ENCODE results near the gene TGM3.

The TGM3 gene

DNA sequence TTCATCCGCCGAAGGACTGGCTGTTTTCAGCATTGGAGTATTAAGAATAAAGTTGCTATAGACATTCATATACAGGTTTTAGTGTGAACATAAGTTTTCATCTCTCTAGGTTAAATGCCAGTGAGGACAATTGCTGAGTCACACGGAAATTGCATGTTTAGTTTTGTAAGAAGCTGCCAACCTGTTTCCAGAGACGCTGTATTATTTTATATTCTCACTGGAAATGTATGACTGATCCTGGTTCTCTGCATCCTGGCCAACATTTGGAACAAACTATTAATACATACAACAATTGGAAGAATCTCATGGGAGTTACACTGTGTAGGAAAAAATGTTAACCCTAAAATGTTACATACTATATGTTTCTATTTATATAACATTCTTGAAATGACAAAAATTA, 68.2 kb downstream of the TGM3 start:
- Histone ChIP-seq H3K27me3 (ENCODE audit: insufficient read depth, poor library complexity, severe bottlenecking) (peaks cover 3% of the 10 kb centered on the region), H3K27ac (replicated peaks) (no peak overlapping the region)

DNA sequence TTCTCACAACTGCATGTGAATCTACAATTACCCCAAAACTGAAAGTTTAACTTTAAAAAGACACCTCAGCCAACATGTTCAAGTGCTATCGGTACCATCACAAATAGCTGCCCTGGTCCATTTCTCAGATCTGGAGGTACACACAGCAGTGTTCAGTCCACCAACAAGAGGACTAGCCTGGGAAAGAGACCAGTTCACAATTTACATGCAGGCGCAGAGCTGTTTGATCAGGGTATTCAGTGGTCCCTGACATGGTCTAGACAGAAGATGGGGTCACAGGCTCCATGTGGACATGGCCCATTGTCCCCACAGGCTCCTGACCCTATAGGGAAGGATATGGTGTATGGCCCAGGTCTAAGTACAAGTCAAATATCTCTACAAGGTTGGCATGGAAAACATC, 69.3 kb downstream of the TGM3 start:
- TF ChIP-seq, protein P1, sequence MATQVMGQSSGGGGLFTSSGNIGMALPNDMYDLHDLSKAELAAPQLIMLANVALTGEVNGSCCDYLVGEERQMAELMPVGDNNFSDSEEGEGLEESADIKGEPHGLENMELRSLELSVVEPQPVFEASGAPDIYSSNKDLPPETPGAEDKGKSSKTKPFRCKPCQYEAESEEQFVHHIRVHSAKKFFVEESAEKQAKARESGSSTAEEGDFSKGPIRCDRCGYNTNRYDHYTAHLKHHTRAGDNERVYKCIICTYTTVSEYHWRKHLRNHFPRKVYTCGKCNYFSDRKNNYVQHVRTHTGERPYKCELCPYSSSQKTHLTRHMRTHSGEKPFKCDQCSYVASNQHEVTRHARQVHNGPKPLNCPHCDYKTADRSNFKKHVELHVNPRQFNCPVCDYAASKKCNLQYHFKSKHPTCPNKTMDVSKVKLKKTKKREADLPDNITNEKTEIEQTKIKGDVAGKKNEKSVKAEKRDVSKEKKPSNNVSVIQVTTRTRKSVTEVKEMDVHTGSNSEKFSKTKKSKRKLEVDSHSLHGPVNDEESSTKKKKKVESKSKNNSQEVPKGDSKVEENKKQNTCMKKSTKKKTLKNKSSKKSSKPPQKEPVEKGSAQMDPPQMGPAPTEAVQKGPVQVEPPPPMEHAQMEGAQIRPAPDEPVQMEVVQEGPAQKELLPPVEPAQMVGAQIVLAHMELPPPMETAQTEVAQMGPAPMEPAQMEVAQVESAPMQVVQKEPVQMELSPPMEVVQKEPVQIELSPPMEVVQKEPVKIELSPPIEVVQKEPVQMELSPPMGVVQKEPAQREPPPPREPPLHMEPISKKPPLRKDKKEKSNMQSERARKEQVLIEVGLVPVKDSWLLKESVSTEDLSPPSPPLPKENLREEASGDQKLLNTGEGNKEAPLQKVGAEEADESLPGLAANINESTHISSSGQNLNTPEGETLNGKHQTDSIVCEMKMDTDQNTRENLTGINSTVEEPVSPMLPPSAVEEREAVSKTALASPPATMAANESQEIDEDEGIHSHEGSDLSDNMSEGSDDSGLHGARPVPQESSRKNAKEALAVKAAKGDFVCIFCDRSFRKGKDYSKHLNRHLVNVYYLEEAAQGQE (IDR thresholded peaks at IDR 0.05; ENCODE audit: insufficient replicate concordance, low read depth) = no peak
- TF ChIP-seq SPI1 (IDR thresholded peaks at IDR 0.05; ENCODE audit: borderline replicate concordance, low read depth) (no peak), GABPA (IDR thresholded peaks at IDR 0.05; ENCODE audit: low read depth) (no peak), POLR2AphosphoS5 (IDR thresholded peaks at IDR 0.05; ENCODE audit: low read depth) (no peak)
- TF ChIP-seq, protein P2, sequence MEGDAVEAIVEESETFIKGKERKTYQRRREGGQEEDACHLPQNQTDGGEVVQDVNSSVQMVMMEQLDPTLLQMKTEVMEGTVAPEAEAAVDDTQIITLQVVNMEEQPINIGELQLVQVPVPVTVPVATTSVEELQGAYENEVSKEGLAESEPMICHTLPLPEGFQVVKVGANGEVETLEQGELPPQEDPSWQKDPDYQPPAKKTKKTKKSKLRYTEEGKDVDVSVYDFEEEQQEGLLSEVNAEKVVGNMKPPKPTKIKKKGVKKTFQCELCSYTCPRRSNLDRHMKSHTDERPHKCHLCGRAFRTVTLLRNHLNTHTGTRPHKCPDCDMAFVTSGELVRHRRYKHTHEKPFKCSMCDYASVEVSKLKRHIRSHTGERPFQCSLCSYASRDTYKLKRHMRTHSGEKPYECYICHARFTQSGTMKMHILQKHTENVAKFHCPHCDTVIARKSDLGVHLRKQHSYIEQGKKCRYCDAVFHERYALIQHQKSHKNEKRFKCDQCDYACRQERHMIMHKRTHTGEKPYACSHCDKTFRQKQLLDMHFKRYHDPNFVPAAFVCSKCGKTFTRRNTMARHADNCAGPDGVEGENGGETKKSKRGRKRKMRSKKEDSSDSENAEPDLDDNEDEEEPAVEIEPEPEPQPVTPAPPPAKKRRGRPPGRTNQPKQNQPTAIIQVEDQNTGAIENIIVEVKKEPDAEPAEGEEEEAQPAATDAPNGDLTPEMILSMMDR (IDR thresholded peaks at IDR 0.05; ENCODE audit: insufficient read depth, low read length) = no peak
- Histone ChIP-seq H3K4me3 (replicated peaks; ENCODE audit: insufficient read depth, low read length) (no peak overlapping the region), H3K27ac (replicated peaks) (no peak overlapping the region)

More for the DNA sequence above, 68.2 kb downstream of the TGM3 start:
- TF ChIP-seq, protein P2 (IDR thresholded peaks at IDR 0.05; ENCODE audit: insufficient read depth, low read length) = no peak
- TF ChIP-seq GABPA (IDR thresholded peaks at IDR 0.05; ENCODE audit: low read depth) (no peak), POLR2AphosphoS5 (IDR thresholded peaks at IDR 0.05; ENCODE audit: low read depth) (no peak), SPI1 (IDR thresholded peaks at IDR 0.05; ENCODE audit: borderline replicate concordance, low read depth) (no peak)
- TF ChIP-seq, protein P1 (IDR thresholded peaks at IDR 0.05; ENCODE audit: insufficient replicate concordance, low read depth) = no peak
- no peak overlapping the region for H3K4me3 ChIP-seq (replicated peaks; ENCODE audit: insufficient read depth, low read length)
- DNase-seq (ENCODE audit: low read depth in 1 of 2, low spot score in 1 of 2) = no peak

DNA sequence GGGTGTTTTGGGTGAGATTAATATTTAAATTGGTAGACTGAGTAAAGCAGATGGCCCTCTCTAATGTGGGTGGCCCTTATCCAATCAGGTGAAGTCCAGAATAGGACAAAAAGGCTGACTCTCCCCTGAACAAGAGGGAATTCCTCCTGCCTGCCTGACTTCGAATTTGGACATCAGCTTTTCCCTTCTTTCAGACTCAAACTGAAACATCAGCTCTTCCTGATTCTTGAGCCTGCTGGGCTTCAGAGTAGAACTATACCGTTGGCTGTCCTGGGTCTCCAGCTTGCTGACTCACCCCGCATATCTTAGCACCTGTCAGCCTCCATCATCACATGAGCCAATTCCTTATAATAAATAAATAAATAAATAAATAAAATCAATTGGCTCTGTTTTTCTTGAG, 69.9 kb downstream of the TGM3 start:
- no peak for DNase-seq (ENCODE audit: low read depth in 1 of 2, low spot score in 1 of 2)
- no peak overlapping the region for H3K27ac ChIP-seq (replicated peaks)
- H3K4me3 ChIP-seq (replicated peaks; ENCODE audit: insufficient read depth, low read length) = no peak overlapping the region
- H3K27me3 ChIP-seq (ENCODE audit: insufficient read depth, poor library complexity, severe bottlenecking) = peaks cover 3% of the 10 kb centered on the region
- no peak for TF ChIP-seq GABPA (IDR thresholded peaks at IDR 0.05; ENCODE audit: low read depth)
- TF ChIP-seq, protein P2 (IDR thresholded peaks at IDR 0.05; ENCODE audit: insufficient read depth, low read length) = no peak
- TF ChIP-seq, protein P1 (IDR thresholded peaks at IDR 0.05; ENCODE audit: insufficient replicate concordance, low read depth) = no peak
- no peak for TF ChIP-seq POLR2AphosphoS5 (IDR thresholded peaks at IDR 0.05; ENCODE audit: low read depth)
- no peak for TF ChIP-seq SPI1 (IDR thresholded peaks at IDR 0.05; ENCODE audit: borderline replicate concordance, low read depth)

More for the DNA sequence above, 69.3 kb downstream of the TGM3 start:
- H3K27me3 ChIP-seq (ENCODE audit: insufficient read depth, poor library complexity, severe bottlenecking) = peaks cover 3% of the 10 kb centered on the region
- DNase-seq (ENCODE audit: low read depth in 1 of 2, low spot score in 1 of 2) = no peak
